ENCODE data around the gene PRG3.

DNA sequence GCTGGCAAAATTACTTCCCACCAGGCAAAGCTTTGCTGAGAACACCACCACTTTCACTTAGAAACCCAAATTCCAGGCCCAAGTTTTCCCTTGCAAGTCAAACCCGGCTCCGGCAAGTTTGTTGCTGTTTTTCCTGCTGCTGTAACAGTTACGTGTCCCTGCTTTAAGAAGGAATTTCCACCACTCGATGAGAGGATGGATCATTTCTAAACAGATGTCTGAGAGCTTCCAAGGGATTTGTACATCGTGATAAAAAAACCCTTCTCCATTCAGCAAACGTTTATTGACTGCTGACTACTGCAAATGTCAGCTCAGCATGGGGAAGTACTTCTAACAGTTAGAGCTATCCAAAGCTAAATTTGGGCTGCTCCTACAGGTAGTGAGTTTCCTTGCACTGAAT, 23.1 kb downstream of the PRG3 start:
- TF ChIP-seq, protein P1, sequence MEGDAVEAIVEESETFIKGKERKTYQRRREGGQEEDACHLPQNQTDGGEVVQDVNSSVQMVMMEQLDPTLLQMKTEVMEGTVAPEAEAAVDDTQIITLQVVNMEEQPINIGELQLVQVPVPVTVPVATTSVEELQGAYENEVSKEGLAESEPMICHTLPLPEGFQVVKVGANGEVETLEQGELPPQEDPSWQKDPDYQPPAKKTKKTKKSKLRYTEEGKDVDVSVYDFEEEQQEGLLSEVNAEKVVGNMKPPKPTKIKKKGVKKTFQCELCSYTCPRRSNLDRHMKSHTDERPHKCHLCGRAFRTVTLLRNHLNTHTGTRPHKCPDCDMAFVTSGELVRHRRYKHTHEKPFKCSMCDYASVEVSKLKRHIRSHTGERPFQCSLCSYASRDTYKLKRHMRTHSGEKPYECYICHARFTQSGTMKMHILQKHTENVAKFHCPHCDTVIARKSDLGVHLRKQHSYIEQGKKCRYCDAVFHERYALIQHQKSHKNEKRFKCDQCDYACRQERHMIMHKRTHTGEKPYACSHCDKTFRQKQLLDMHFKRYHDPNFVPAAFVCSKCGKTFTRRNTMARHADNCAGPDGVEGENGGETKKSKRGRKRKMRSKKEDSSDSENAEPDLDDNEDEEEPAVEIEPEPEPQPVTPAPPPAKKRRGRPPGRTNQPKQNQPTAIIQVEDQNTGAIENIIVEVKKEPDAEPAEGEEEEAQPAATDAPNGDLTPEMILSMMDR (conservative IDR thresholded peaks at IDR 0.05; ENCODE audit: low read length) = no peak
- TF ChIP-seq EZH2phosphoT487 (IDR thresholded peaks at IDR 0.05; ENCODE audit: borderline replicate concordance) = no peak
